Thyroid gland (tissue), 4 donors: Measurements from ENCODE around the gene CNIH1. TPM values are rescaled to one million over a fixed set of nuclear protein-coding genes. Genes with fewer than 3 reads are reported as not detected.

ENCODE experiments used
- DNase-seq, 2 donors: peaks; one replicate each; pipeline ENCODE4 v3.0.0-alpha.2; 2019
- H3K27ac ChIP-seq, 3 donors: fragments of 200-600 bp; sonication (generic); 1 replicate in 2 of 3; 2 replicates in 1 of 3; pipeline ENCODE4 v1.5.1; 2016 to 2019; ENCODE audit warnings: mild to moderate bottlenecking in 1 of 3, moderate library complexity in 1 of 3
- H3K27me3 ChIP-seq: fragments of 200-600 bp; sonication (generic); one replicate; pipeline ENCODE4 v1.5.1; 2019
- H3K36me3 ChIP-seq, 2 donors: fragments of 200-600 bp; sonication (generic); one replicate each; pipeline ENCODE4 v1.5.1; 2016 to 2019
- H3K4me1 ChIP-seq, 2 donors: fragments of 200-600 bp; sonication (generic); one replicate each; pipeline ENCODE4 v1.5.1; 2017 to 2019
- H3K4me3 ChIP-seq, 3 donors: fragments of 200-600 bp; sonication (generic); replicated peaks in 1 of 3; 1 replicate in 2 of 3; 2 replicates in 1 of 3; pipeline ENCODE4 v1.5.1; 2016; ENCODE audit warnings: mild to moderate bottlenecking in 1 of 3
- H3K9me3 ChIP-seq: fragments of 200-600 bp; sonication (generic); one replicate; pipeline ENCODE4 v1.5.1; 2017
- CTCF ChIP-seq, 6 experiments: fragments of 200-600 bp in 3 of 6; fragments of 450-650 bp in 3 of 6; sonication (generic) in 3 of 6; IDR thresholded peaks; one replicate each; pipeline ENCODE4 v1.5.1; 2016 to 2019; ENCODE audit warnings: antibody characterized with exemption in 6 of 6, mild to moderate bottlenecking in 2 of 6, inconsistent platforms in 1 of 6, moderate library complexity in 1 of 6
- POLR2A ChIP-seq, 2 donors: fragments of 450-650 bp; IDR thresholded peaks; one replicate each; pipeline ENCODE4 v1.6.1; 2017; ENCODE audit warnings: antibody characterized with exemption in 2 of 2, mild to moderate bottlenecking in 2 of 2, moderate library complexity in 1 of 2
- WGBS, 2 donors: methylation state at CpG; one replicate each; pipeline ENCODE4 v1.1.5; 2017; 5-methylcytosine and 5-hydroxymethylcytosine counted together
- intact Hi-C: fragments of 100-400 bp; cut with DNase I; formaldehyde crosslinking; loops from one replicate; pipeline ENCODE4 v1.15.1; 2023
- total RNA-seq, 4 donors: library from RNA; depleted of rRNA; stranded (reverse); fragments of >200 nt; gene quantifications; one replicate each; pipeline ENCODE4 v1.2.3, GENCODE V29; 2016

Gene CNIH1
- total RNA-seq, 4 donors from 2014 or later: 52.0 to 167 (median 108) TPM

GRCh38 chr14:54392131-54392859 is 48.9 kb downstream of the CNIH1 start:
- Histone ChIP-seq H3K27ac (no peak overlapping the region), H3K27me3 (no peaks in the 10 kb centered on the region), H3K9me3 (no peaks in the 10 kb centered on the region), H3K4me3 (no peak overlapping the region), H3K4me1 (peaks cover 2 to 3% of the 10 kb centered on the region in 2 donors), H3K36me3 (no peaks in the 10 kb centered on the region)
- 81 to 92% methylated on average over 14 of the region's 14 CpGs for WGBS, 2 donors
- DNase-seq: no peak
- TF ChIP-seq POLR2A (IDR thresholded peaks at IDR 0.05) (no peak), CTCF (IDR thresholded peaks at IDR 0.05) (no peak)
- intact Hi-C loops: no loop called here

- Histone ChIP-seq H3K27me3 (no peaks in the 10 kb centered on the region), H3K36me3 (no peaks in the 10 kb centered on the region), H3K4me1 (no peaks in the 10 kb centered on the region), H3K4me3 (no peak overlapping the region), H3K27ac (no peak overlapping the region), H3K9me3 (no peaks in the 10 kb centered on the region)
- intact Hi-C loops: no loop called here
- TF ChIP-seq POLR2A (IDR thresholded peaks at IDR 0.05): no peak
- TF ChIP-seq CTCF (IDR thresholded peaks at IDR 0.05): no peak
- DNase-seq: no peak
- WGBS, 2 donors: 83 to 91% methylated on average over 5 of the region's 5 CpGs
Measured at GRCh38 chr14:54387328-54387727, 53.8 kb downstream of the CNIH1 start.

- intact Hi-C loops: no loop called here
- Histone ChIP-seq H3K4me3 (no peak overlapping the region), H3K27me3 (no peaks in the 10 kb centered on the region), H3K9me3 (no peaks in the 10 kb centered on the region), H3K27ac (no peak overlapping the region), H3K36me3 (no peaks in the 10 kb centered on the region), H3K4me1 (no peaks in the 10 kb centered on the region)
- 69 to 71% methylated on average over 4 of the region's 4 CpGs for WGBS, 2 donors
- TF ChIP-seq CTCF (IDR thresholded peaks at IDR 0.05): no peak
- no peak for TF ChIP-seq POLR2A (IDR thresholded peaks at IDR 0.05)
- DNase-seq: no peak
Measured at GRCh38 chr14:54385556-54385955, 55.6 kb downstream of the CNIH1 start.

GRCh38 chr14:54383835-54384234 is 57.3 kb downstream of the CNIH1 start:
- no peaks in the 10 kb centered on the region for H3K9me3 ChIP-seq

More at GRCh38 chr14:54383835-54384234, 57.3 kb downstream of the CNIH1 start:
- H3K27me3 ChIP-seq: no peaks in the 10 kb centered on the region
- TF ChIP-seq CTCF (IDR thresholded peaks at IDR 0.05): no peak
- TF ChIP-seq POLR2A (IDR thresholded peaks at IDR 0.05): no peak
- WGBS, 2 donors: 68 to 77% methylated on average over 4 of the region's 4 CpGs
- intact Hi-C loops: no loop called here
- no peak overlapping the region for H3K4me3 ChIP-seq
- DNase-seq: no peak
- no peaks in the 10 kb centered on the region for H3K36me3 ChIP-seq
- no peak overlapping the region for H3K27ac ChIP-seq
- H3K4me1 ChIP-seq: no peaks in the 10 kb centered on the region
